SU-DHL-6 (cell line): ENCODE measurements around the gene MARF1.
A peak's percentile ranks its signal among the peaks of the same experiment; 100 is the strongest.

Source experiments
- H2AFZ ChIP-seq: fragments of 200-600 bp; sonication (generic); 2 replicates; pipeline ENCODE4 v1.6.1; 2014; ENCODE audit warnings: low read depth, mild to moderate bottlenecking, moderate library complexity, mixed read lengths, antibody characterized with exemption, low read length; ENCODE audit not compliant: severe bottlenecking
- H3F3A ChIP-seq: fragments of 200-600 bp; shearing (Covaris generic); 2 replicates; pipeline ENCODE4 v1.6.0; 2016; ENCODE audit warnings: antibody characterized with exemption, mild to moderate bottlenecking; ENCODE audit not compliant: insufficient read depth
- H3K27ac ChIP-seq: fragments of 200-600 bp; sonication (generic); 2 replicates; pipeline ENCODE4 v1.5.1; 2016; ENCODE audit warnings: low read depth, mild to moderate bottlenecking, low read length, moderate library complexity, mixed read lengths
- H3K27me3 ChIP-seq: fragments of 200-600 bp; sonication (generic), shearing (Covaris generic); 2 replicates; pipeline ENCODE4 v1.6.0; 2014; ENCODE audit warnings: mild to moderate bottlenecking, low read length
- H3K36me3 ChIP-seq: fragments of 200-600 bp; sonication (generic); 2 replicates; pipeline ENCODE4 v1.6.1; 2014; ENCODE audit warnings: mild to moderate bottlenecking, low read length, mixed read lengths
- H3K4me2 ChIP-seq: fragments of 300-600, 200-600 bp; shearing (Covaris generic), sonication (generic); 2 replicates; pipeline ENCODE4 v1.6.0; 2014; ENCODE audit warnings: low read length, low read depth, mild to moderate bottlenecking; ENCODE audit not compliant: poor library complexity, severe bottlenecking
- H3K4me3 ChIP-seq: fragments of 200-600 bp; sonication (generic); 2 replicates; pipeline ENCODE4 v1.5.1; 2014; ENCODE audit warnings: antibody characterized with exemption, low read length, mild to moderate bottlenecking, mixed read lengths; ENCODE audit not compliant: insufficient read depth, poor library complexity, severe bottlenecking
- H3K79me2 ChIP-seq: fragments of 200-600 bp; sonication (generic); 2 replicates; pipeline ENCODE4 v1.6.1; 2014; ENCODE audit warnings: mild to moderate bottlenecking, low read length, moderate library complexity; ENCODE audit not compliant: insufficient read depth
- H3K9ac ChIP-seq: fragments of 200-600 bp; sonication (generic); 2 replicates; pipeline ENCODE4 v1.7.0; 2014; ENCODE audit warnings: mild to moderate bottlenecking, low read length
- H3K9me2 ChIP-seq: fragments of 200-600 bp; sonication (generic); replicated peaks from 2 replicates; pipeline ENCODE4 v1.6.1; 2014; ENCODE audit warnings: low read length; ENCODE audit not compliant: insufficient read depth
- H3K9me3 ChIP-seq: fragments of 200-600 bp; sonication (generic); 2 replicates; pipeline ENCODE4 v1.6.1; 2014; ENCODE audit warnings: low read length, mixed read lengths; ENCODE audit not compliant: insufficient read depth
- H4K20me1 ChIP-seq: fragments of 200-600 bp; sonication (generic); 2 replicates; pipeline ENCODE4 v1.6.1; 2014; ENCODE audit warnings: low read depth, mild to moderate bottlenecking, antibody characterized with exemption, low read length, moderate library complexity, mixed read lengths
- CTCF ChIP-seq: fragments of 200-600 bp; sonication (generic); IDR thresholded peaks from one replicate; pipeline ENCODE4 v1.5.1; 2017; ENCODE audit warnings: antibody characterized with exemption, mild to moderate bottlenecking, low read length, moderate library complexity; ENCODE audit not compliant: insufficient read depth, poor library complexity, severe bottlenecking
- EZH2phosphoT487 ChIP-seq: fragments of 200-600 bp; sonication (generic), shearing (Covaris generic); conservative IDR thresholded peaks from 2 replicates; pipeline ENCODE4 v1.6.1; 2018; ENCODE audit warnings: mild to moderate bottlenecking, antibody characterized with exemption, low read length, moderate library complexity, mixed read lengths

The MARF1 gene

DNA sequence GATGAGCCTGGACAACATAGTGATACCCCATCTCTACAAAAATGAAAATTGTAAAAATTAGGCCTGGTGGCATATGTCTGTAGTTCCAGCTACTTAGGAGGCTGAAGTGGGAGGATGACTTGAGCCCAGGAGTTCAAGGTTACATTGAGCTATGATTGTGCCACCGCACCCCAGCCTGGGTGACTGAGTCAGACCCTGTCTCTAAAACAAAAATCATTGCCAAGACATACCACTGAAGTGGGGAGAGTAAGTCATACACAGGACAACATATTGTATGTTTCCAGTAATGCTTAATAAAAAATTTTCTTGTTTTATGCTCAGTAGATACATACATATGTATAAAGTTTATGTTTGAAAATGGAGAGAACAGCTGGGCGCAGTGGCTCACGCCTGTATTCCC is 46.3 kb upstream of the MARF1 start:
- Histone ChIP-seq H3K79me2 (no peaks in the 10 kb centered on the region), H3K36me3 (peaks cover 10% of the 10 kb centered on the region; the same call in 1 of the 2 replicates), H3K9me2 (no peaks in the 10 kb centered on the region), H3K27me3 (no peaks in the 10 kb centered on the region), H3K9ac (no peak overlapping the region), H3K4me3 (no peak overlapping the region), H3K9me3 (no peaks in the 10 kb centered on the region), H3F3A (no peaks in the 10 kb centered on the region), H4K20me1 (0 out of 2 replicates have a peak, but pooled peaks cover 4% of the 10 kb centered on the region), H3K4me2 (no peak overlapping the region), H3K27ac (no peak overlapping the region), H2AFZ (no peak overlapping the region)
- TF ChIP-seq EZH2phosphoT487 (no peak), CTCF (no peak)

GRCh38 chr16:15686287-15686686 is 43.3 kb upstream of the MARF1 start:
- no peak overlapping the region for H3K9ac ChIP-seq

DNA sequence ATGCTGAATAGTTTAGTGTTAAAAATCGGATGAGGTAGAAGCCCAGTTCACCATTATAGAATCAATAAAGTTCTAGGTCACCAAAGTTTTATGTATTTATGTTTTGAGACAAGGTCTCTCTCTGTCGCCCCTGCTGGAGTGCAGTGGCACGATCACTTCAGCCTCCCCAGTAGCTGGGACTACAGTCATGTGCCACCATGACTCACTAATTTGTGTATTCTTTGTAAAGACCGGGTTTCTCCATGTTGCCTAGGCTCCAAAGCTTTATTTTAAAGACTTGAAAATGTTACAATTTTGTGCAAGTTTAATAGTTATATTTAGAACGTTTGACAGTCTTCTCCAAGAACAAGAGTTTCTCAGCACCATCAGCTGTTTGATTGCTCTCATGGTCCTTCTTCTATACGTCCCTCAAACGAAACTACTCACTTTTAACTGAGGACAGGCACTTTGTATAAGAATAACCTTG is 39.2 kb upstream of the MARF1 start:
- no peaks in the 10 kb centered on the region for H3K27me3 ChIP-seq
- peaks cover 4% of the 10 kb centered on the region; the same call in 1 of the 2 replicates for H3F3A ChIP-seq
- no peak overlapping the region for H3K9ac ChIP-seq
- H3K9me2 ChIP-seq, result no peaks in the 10 kb centered on the region
- no peak overlapping the region for H3K4me3 ChIP-seq
- H2AFZ ChIP-seq, result no peak overlapping the region
- 0 out of 2 replicates have a peak, but pooled peaks cover 3% of the 10 kb centered on the region for H3K79me2 ChIP-seq
- 0 out of 2 replicates have a peak, but pooled peaks cover 4% of the 10 kb centered on the region for H4K20me1 ChIP-seq
- no peak overlapping the region for H3K27ac ChIP-seq
- TF ChIP-seq EZH2phosphoT487 (no peak), CTCF (peak; percentile 16)
- H3K36me3 ChIP-seq, result peaks cover 3% of the 10 kb centered on the region; the same call in 1 of the 2 replicates
- no peaks in the 10 kb centered on the region for H3K9me3 ChIP-seq
- no peak overlapping the region for H3K4me2 ChIP-seq

More at GRCh38 chr16:15686287-15686686, 43.3 kb upstream of the MARF1 start:
- H3K79me2 ChIP-seq, result 0 out of 2 replicates have a peak, but pooled peaks cover 3% of the 10 kb centered on the region
- TF ChIP-seq CTCF (no peak), EZH2phosphoT487 (no peak)
- 0 out of 2 replicates have a peak, but pooled peaks cover 4% of the 10 kb centered on the region for H4K20me1 ChIP-seq
- H3F3A ChIP-seq, result no peaks in the 10 kb centered on the region
- H3K27ac ChIP-seq, result no peak overlapping the region
- peaks cover 9% of the 10 kb centered on the region; the same call in 1 of the 2 replicates for H3K36me3 ChIP-seq
- no peaks in the 10 kb centered on the region for H3K9me3 ChIP-seq
- no peak overlapping the region for H2AFZ ChIP-seq
- H3K9me2 ChIP-seq, result no peaks in the 10 kb centered on the region
- H3K4me2 ChIP-seq, result no peak overlapping the region
- no peak overlapping the region for H3K4me3 ChIP-seq
- H3K27me3 ChIP-seq, result no peaks in the 10 kb centered on the region
